Activated CD4-positive, alpha-beta T cell treated with anti-CD3 and anti-CD28 coated beads for 36 hours (primary cell): Measurements from ENCODE around the gene EXT2. TPM values are rescaled to one million over a fixed set of nuclear protein-coding genes. Genes with fewer than 3 reads are reported as not detected.

Experiments
- ATAC-seq: fragments of 200-7000 bp; cut with Tn5 transposase; one replicate; pipeline ENCODE4 v1.10.0; 2021; ENCODE audit warnings: mild to moderate bottlenecking, moderate library complexity
- CTCF ChIA-PET: fragments of 350-600 bp; sonication (Branson Sonifier 250); formaldehyde crosslinking; loops from one replicate; lab custom pipeline; 2021; ENCODE audit warnings: antibody characterized with exemption; lab: Charles Lee
- POLR2A ChIA-PET: fragments of 350-600 bp; sonication (Branson Sonifier 250); formaldehyde crosslinking; loops from one replicate; lab custom pipeline; 2021; ENCODE audit warnings: antibody characterized with exemption, inconsistent platforms; lab: Charles Lee
- DNase-seq: peaks from one replicate; pipeline ENCODE4 v3.0.0-alpha.2; 2020
- H3K27ac Mint-ChIP-seq: one replicate; pipeline ENCODE4 v1.8.0; 2021; ENCODE audit warnings: mixed read lengths
- H3K27me3 Mint-ChIP-seq: one replicate; pipeline ENCODE4 v1.8.0; 2021; ENCODE audit warnings: mixed read lengths
- H3K36me3 Mint-ChIP-seq: one replicate; pipeline ENCODE4 v1.8.0; 2021; ENCODE audit warnings: low read depth, mixed read lengths
- H3K4me1 Mint-ChIP-seq: one replicate; pipeline ENCODE4 v1.8.0; 2021; ENCODE audit warnings: mixed read lengths
- H3K4me3 Mint-ChIP-seq: one replicate; pipeline ENCODE4 v1.8.0; 2021; ENCODE audit warnings: mild to moderate bottlenecking, moderate library complexity, mixed read lengths
- H3K9me3 Mint-ChIP-seq: one replicate; pipeline ENCODE4 v1.8.0; 2021; ENCODE audit warnings: low read depth, mixed read lengths
- intact Hi-C, 2 experiments: fragments of 100-400 bp; cut with DNase I in 1 of 2; cut with micrococcal nuclease in 1 of 2; formaldehyde crosslinking; loops; one replicate each; pipeline versions ENCODE4 v1.14.2 to v1.15.1; 2022 to 2024; cut with DNase I, micrococcal nuclease
- total RNA-seq, 2 experiments: library from RNA; stranded (reverse); gene quantifications; one replicate each; pipeline ENCODE4 v1.2.3, GENCODE V29; 2021

Gene EXT2
- 10 to 100 TPM; 18.4 to 20.6 TPM for total RNA-seq

DNA sequence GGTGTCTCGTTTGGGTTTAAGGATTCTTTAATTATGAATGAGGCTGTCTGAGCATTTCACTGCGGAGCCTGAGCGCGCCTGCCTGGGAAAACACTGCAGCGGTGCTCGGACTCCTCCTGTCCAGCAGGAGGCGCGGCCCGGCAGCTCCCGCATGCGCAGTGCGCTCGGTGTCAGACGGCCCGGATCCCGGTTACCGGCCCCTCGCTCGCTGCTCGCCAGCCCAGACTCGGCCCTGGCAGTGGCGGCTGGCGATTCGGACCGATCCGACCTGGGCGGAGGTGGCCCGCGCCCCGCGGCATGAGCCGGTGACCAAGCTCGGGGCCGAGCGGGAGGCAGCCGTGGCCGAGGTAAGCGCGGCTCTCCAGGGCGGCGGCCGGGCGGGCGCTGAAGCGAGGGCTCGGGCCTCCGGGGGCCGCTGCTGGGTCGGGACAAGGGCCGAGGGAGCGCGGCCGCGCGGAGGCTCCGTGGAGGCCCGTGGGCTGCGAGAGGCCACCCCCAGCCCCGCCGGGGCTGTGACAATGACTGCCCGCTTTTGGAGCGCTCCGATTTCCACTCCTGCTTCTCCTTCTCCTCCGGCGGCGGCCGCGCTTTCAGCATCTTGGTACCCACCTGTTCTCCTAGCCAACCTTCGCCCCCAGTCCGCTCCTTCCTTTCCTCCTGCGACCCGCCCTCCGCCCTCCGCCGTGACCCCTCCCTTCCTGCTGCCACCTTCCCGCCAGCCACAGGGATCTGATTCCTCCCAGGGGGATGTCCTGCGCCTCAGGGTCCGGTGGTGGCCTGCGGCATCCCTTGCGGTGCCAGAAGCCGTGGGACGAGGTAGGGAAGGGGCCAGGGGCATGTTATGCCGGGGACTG is at the start of gene EXT2:
TSS of gene EXT2 (plus strand) at position 173 of the 854 bp plus-strand sequence. CDS start 12,035 bp downstream, outside the sequence.
- Mint-ChIP-seq H3K4me1 (peaks cover 25% of the 10 kb centered on the region), H3K36me3 (no peaks in the 10 kb centered on the region), H3K27me3 (no peaks in the 10 kb centered on the region), H3K9me3 (no peaks in the 10 kb centered on the region), H3K4me3 (peak within 1 kb of the TSS; percentile 79), H3K27ac (no peak within 1 kb of the TSS)
- intact Hi-C loops, result loop anchor here (1.0 to 10.0 kb wide), 3 partner anchors 29 to 443 kb away; partner anchors contain the start of gene ACCS (in 1 of the 2)
- DNase-seq (peak; percentile 92), ATAC-seq (peak; percentile 97)
- CTCF ChIA-PET, result interaction anchor here (0.6 to 7.2 kb wide), 17 partner anchors 9 to 1175 kb away, joined by 3 to 96 read pairs (median 4); no protein-coding TSS in a partner anchor
- POLR2A ChIA-PET, result interaction anchor here (1.2 kb wide), 1 partner anchor 9 kb away, joined by 5 read pairs; no protein-coding TSS in a partner anchor

DNA sequence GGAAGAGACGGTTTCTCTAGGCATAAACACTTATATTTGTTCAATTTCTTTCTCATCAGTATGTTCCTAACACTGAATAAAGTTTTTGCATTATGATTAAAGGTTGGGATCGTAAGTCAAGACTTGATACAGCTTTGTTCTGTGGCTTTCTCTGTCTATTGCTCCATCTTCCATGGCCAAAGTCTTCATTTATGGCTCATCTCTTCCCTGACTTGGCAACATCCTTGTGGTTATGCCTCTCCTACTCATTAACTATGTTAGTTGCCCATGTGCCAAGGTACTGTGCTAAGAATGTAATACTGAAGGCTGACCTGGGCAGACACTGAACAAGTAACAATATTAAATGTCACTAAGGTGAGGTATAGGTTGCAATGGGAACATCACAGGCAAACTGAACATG is 49.3 kb upstream of the EXT2 start:
- Mint-ChIP-seq H3K4me1 (no peaks in the 10 kb centered on the region), H3K36me3 (no peaks in the 10 kb centered on the region), H3K4me3 (no peak overlapping the region), H3K27ac (no peak overlapping the region), H3K9me3 (peaks cover 3% of the 10 kb centered on the region), H3K27me3 (peaks cover 3% of the 10 kb centered on the region)
- CTCF ChIA-PET, result no interaction called here
- intact Hi-C loops, result no loop called here
- POLR2A ChIA-PET, result no interaction called here
- ATAC-seq (no peak), DNase-seq (no peak)

GRCh38 chr11:44047298-44047697 is 48.2 kb upstream of the EXT2 start:
- ATAC-seq (no peak), DNase-seq (no peak)
- no peaks in the 10 kb centered on the region for H3K36me3 Mint-ChIP-seq
- H3K9me3 Mint-ChIP-seq, result no peaks in the 10 kb centered on the region
- no peak overlapping the region for H3K4me3 Mint-ChIP-seq
- intact Hi-C loops, result no loop called here
- H3K27ac Mint-ChIP-seq, result no peak overlapping the region
- no peaks in the 10 kb centered on the region for H3K4me1 Mint-ChIP-seq
- H3K27me3 Mint-ChIP-seq, result peaks cover 3% of the 10 kb centered on the region
- ChIA-PET POLR2A (no interaction called here), CTCF (no interaction called here)

DNA sequence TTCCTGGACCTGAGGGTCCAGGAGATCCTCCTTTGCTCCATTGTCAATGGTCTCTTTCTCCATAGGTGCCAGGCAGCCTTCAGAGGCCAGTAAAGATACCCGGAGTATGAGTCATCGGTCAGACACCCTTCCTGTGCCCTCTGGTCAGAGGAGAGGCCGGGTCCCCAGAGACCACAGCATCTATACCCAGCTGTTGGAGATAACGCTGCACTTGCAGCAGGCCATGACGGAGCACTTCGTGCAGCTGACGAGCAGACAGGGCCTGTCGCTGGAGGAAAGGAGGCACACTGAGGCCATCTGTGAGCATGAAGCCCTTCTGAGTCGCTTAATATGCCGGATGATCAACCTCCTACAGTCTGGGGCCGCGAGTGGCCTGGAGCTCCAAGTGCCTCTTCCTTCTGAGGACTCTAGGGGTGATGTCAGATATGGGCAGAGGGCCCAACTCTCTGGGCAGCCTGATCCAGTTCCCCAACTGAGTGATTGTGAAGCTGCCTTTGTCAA is 47.5 kb upstream of the EXT2 start, which contains the start of gene ACCSL:
TSS of gene ACCSL (plus strand) at position 51 of the 501 bp plus-strand sequence. CDS start at position 107, 56 bp downstream.
- Mint-ChIP-seq H3K4me1 (no peaks in the 10 kb centered on the region), H3K27me3 (peaks cover 3% of the 10 kb centered on the region), H3K4me3 (no peak within 1 kb of the TSS), H3K27ac (no peak within 1 kb of the TSS), H3K36me3 (no peaks in the 10 kb centered on the region), H3K9me3 (no peaks in the 10 kb centered on the region)
- CTCF ChIA-PET, result no interaction called here
- intact Hi-C loops, result no loop called here
- DNase-seq, result no peak
- POLR2A ChIA-PET, result no interaction called here
- no peak for ATAC-seq

- no peak overlapping the region for H3K4me3 Mint-ChIP-seq
- no peak for ATAC-seq
- POLR2A ChIA-PET, result no interaction called here
- CTCF ChIA-PET, result no interaction called here
- intact Hi-C loops, result no loop called here
- H3K4me1 Mint-ChIP-seq, result no peaks in the 10 kb centered on the region
- H3K9me3 Mint-ChIP-seq, result no peaks in the 10 kb centered on the region
- peaks cover 3% of the 10 kb centered on the region for H3K27me3 Mint-ChIP-seq
- no peak overlapping the region for H3K27ac Mint-ChIP-seq
- no peaks in the 10 kb centered on the region for H3K36me3 Mint-ChIP-seq
- DNase-seq, result no peak
Observed at GRCh38 chr11:44049832-44050231, 45.6 kb upstream of the EXT2 start.

DNA sequence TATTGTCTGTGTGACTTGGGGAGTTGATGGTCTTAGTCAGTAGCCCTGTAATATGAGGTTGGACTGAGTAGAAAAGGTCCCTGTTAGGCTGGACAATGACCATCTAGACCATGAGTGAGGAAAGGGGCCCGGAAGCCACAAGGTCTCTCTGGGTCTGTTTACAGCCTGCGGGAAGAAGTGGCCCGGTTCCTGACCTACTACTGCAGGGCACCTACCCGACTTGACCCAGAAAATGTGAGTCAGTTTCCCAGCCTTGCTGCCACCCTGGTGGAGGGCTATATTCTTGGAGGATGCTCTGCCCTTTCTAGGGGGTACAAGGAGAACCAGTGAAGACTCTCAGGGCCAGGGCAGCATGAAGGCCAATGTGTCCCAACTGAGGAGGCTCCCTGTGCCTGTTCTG is 44.3 kb upstream of the EXT2 start:
- Mint-ChIP-seq H3K4me3 (no peak overlapping the region), H3K36me3 (no peaks in the 10 kb centered on the region), H3K27ac (no peak overlapping the region), H3K9me3 (no peaks in the 10 kb centered on the region), H3K4me1 (no peaks in the 10 kb centered on the region), H3K27me3 (peaks cover 3% of the 10 kb centered on the region)
- no peak for DNase-seq
- no peak for ATAC-seq
- intact Hi-C loops, result no loop called here
- CTCF ChIA-PET, result no interaction called here
- POLR2A ChIA-PET, result no interaction called here

DNA sequence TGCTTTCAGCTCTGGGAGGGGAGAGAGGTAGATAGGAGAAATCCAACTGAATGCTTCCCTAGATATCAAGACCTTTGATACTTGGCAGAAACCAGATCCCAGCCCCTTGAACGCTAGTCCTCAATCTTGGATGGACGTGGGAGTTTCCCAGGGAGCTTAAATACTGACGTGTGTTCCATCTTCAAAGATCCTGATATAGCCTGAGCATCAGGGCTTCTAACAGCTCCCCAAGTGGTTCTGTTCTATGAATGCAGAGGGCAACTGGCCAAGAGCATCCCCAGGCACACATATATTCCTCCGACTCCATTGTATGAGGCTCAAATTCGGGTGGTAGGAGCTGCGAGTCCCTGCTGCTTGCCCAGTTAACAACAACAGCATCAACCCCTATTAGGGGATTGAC is 38.1 kb upstream of the EXT2 start:
- ChIA-PET POLR2A (no interaction called here), CTCF (interaction anchor here (1.0 to 1.2 kb wide), 3 partner anchors 14 to 168 kb away, joined by 3 to 4 read pairs (median 3); no protein-coding TSS in a partner anchor)
- no peaks in the 10 kb centered on the region for H3K4me1 Mint-ChIP-seq
- no peaks in the 10 kb centered on the region for H3K9me3 Mint-ChIP-seq
- no peaks in the 10 kb centered on the region for H3K27me3 Mint-ChIP-seq
- no peak overlapping the region for H3K27ac Mint-ChIP-seq
- H3K4me3 Mint-ChIP-seq, result no peak overlapping the region
- no peak for DNase-seq
- no peaks in the 10 kb centered on the region for H3K36me3 Mint-ChIP-seq
- ATAC-seq, result no peak
- intact Hi-C loops, result no loop called here

DNA sequence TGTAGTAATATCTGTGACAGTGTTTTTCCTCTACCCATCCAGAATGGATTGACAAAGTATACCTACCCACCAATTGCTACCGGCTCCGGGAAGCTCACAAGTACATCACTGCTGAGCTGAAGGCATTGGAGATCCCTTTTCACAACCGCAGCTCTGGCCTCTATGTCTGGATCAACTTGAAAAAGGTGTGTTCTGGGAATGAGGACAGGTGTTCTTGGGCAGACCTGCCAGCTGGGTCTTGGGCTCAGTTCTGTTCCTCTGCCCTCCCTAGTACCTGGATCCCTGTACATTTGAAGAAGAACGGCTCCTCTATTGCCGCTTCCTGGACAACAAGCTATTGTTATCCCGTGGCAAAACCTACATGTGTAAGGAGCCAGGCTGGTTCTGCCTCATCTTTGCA is 37.2 kb upstream of the EXT2 start:
- DNase-seq, result no peak
- Mint-ChIP-seq H3K27me3 (no peaks in the 10 kb centered on the region), H3K27ac (no peak overlapping the region), H3K4me3 (no peak overlapping the region), H3K4me1 (no peaks in the 10 kb centered on the region), H3K9me3 (no peaks in the 10 kb centered on the region), H3K36me3 (no peaks in the 10 kb centered on the region)
- intact Hi-C loops, result no loop called here
- CTCF ChIA-PET, result no interaction called here
- no peak for ATAC-seq
- POLR2A ChIA-PET, result interaction anchor here (0.6 kb wide), 1 partner anchor 170 kb away, joined by 4 read pairs; no protein-coding TSS in a partner anchor

DNA sequence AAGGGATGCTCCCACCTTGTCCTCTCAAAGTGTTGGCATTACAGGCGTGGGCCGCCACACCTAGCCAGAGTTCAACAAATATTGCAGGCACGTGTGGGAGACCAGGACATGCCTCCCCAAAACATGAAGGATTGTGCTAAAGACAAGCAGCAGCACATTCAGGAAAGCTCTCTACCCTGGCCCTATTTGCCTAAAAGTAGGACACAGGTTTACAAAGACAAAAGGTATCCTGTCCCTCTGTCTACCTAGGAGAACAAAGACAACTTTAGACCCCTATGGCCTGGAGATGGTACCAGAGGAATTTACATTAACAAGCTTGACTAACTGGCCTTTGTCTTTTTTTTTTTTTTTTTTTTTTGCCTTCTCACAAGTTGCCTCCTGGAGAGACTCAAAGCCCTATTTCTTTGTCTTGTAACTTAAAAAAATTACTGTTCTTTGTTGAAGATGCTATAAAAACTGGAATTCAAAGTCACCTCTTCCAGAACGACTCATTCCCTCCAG is 30.3 kb upstream of the EXT2 start:
- peaks cover 22% of the 10 kb centered on the region for H3K4me1 Mint-ChIP-seq
- DNase-seq (no peak), ATAC-seq (no peak)
- ChIA-PET CTCF (interaction anchor here (0.7 kb wide), 2 partner anchors 55 to 68 kb away, joined by 3 to 4 read pairs; no protein-coding TSS in a partner anchor), POLR2A (no interaction called here)
- H3K27ac Mint-ChIP-seq, result peak overlapping the region; percentile 90
- no peaks in the 10 kb centered on the region for H3K27me3 Mint-ChIP-seq
- no peaks in the 10 kb centered on the region for H3K9me3 Mint-ChIP-seq
- intact Hi-C loops, result loop anchor here (5.0 kb wide), 2 partner anchors 183 to 423 kb away; partner anchors contain the start of gene ALKBH3 (in 1 of the 2)
- peak overlapping the region; percentile 79 for H3K4me3 Mint-ChIP-seq
- peaks cover 2% of the 10 kb centered on the region for H3K36me3 Mint-ChIP-seq

- Mint-ChIP-seq H3K27me3 (no peaks in the 10 kb centered on the region), H3K4me3 (peak within 1 kb of the TSS; percentile 79), H3K4me1 (peaks cover 22% of the 10 kb centered on the region), H3K9me3 (no peaks in the 10 kb centered on the region), H3K36me3 (peaks cover 4% of the 10 kb centered on the region), H3K27ac (peak within 1 kb of the TSS; percentile 90)
- CTCF ChIA-PET, result interaction anchor here (0.6 to 9.6 kb wide), 6 partner anchors 15 to 219 kb away, joined by 3 to 74 read pairs (median 3); partner anchors contain the start of gene EXT2
- DNase-seq (peak; percentile 91), ATAC-seq (peak; percentile 95)
- POLR2A ChIA-PET, result no interaction called here
- intact Hi-C loops, result loop anchor here (1.0 to 5.0 kb wide), 6 partner anchors 28 to 707 kb away; partner anchors contain the start of genes ALKBH3 (in 2 of the 2), EXT2 (in 1 of the 2) and TTC17 (in 1 of the 2)
Observed at GRCh38 chr11:44065841-44066731, 29.4 kb upstream of the EXT2 start, which contains the start of gene ACCS. TSS of gene ACCS (plus strand) at chr11:44066270. CDS start at chr11:44067628, 1,358 bp downstream.
